OCI-LY1 (cell line): ENCODE data around the gene NEK6.

Source experiments
- H2AFZ ChIP-seq: fragments of 200-600 bp; sonication (generic), shearing (Covaris generic); 2 replicates; pipeline ENCODE4 v1.6.0; 2014; ENCODE audit warnings: antibody characterized with exemption, mild to moderate bottlenecking, low read length
- H3F3A ChIP-seq: fragments of 200-600 bp; sonication (generic), shearing (Covaris generic); 2 replicates; pipeline ENCODE4 v1.6.0; 2014; ENCODE audit warnings: mild to moderate bottlenecking, antibody characterized with exemption, low read length, moderate library complexity; ENCODE audit not compliant: insufficient read depth
- H3K27ac ChIP-seq: fragments of 200-600 bp; sonication (generic); 2 replicates; pipeline ENCODE4 v1.5.1; 2014; ENCODE audit warnings: low read length, mixed run types, mild to moderate bottlenecking, low read depth; ENCODE audit not compliant: poor library complexity, severe bottlenecking
- H3K27me3 ChIP-seq: fragments of 200-600 bp; sonication (generic); 2 replicates; pipeline ENCODE4 v1.6.0; 2014; ENCODE audit warnings: antibody characterized with exemption, mild to moderate bottlenecking, low read length, moderate library complexity; ENCODE audit not compliant: insufficient read depth
- H3K36me3 ChIP-seq: fragments of 200-600 bp; sonication (generic); 2 replicates; pipeline ENCODE4 v1.6.1; 2014; ENCODE audit warnings: mild to moderate bottlenecking, antibody characterized with exemption, low read length, moderate library complexity, mixed read lengths; ENCODE audit not compliant: insufficient read depth
- H3K4me1 ChIP-seq: fragments of 200-600 bp; sonication (generic); 2 replicates; pipeline ENCODE4 v1.5.1; 2014; ENCODE audit warnings: mild to moderate bottlenecking, low read length, moderate library complexity; ENCODE audit not compliant: insufficient read depth, severe bottlenecking
- H3K4me2 ChIP-seq: fragments of 200-600 bp; sonication (generic), shearing (Covaris generic); 2 replicates; pipeline ENCODE4 v1.6.1; 2014; ENCODE audit warnings: low read length
- H3K4me3 ChIP-seq: fragments of 200-600 bp; sonication (generic); 2 replicates; pipeline ENCODE4 v1.5.1; 2014; ENCODE audit warnings: low read length, low read depth, mild to moderate bottlenecking, mixed read lengths; ENCODE audit not compliant: poor library complexity, severe bottlenecking
- H3K79me2 ChIP-seq: fragments of 200-600 bp; shearing (Covaris generic); 2 replicates; pipeline ENCODE4 v1.6.1; 2016; ENCODE audit warnings: mixed run types, low read length, mixed read lengths; ENCODE audit not compliant: insufficient read depth
- H3K9ac ChIP-seq: fragments of 200-600 bp; sonication (generic), shearing (Covaris generic); 2 replicates; pipeline ENCODE4 v1.6.1; 2014; ENCODE audit warnings: mild to moderate bottlenecking, low read length, mixed read lengths
- H3K9me2 ChIP-seq: fragments of 200-600 bp; sonication (generic), shearing (Covaris generic); 2 replicates; pipeline ENCODE4 v1.6.1; 2014; ENCODE audit warnings: low read depth, mild to moderate bottlenecking, low read length, mixed read lengths
- H3K9me3 ChIP-seq: fragments of 200-600 bp; shearing (Covaris generic); 2 replicates; pipeline ENCODE4 v1.6.1; 2014; ENCODE audit warnings: low read length, mixed read lengths
- H4K20me1 ChIP-seq: fragments of 200-600 bp; sonication (generic), shearing (Covaris generic); 2 replicates; pipeline ENCODE4 v1.6.0; 2016; ENCODE audit warnings: mild to moderate bottlenecking, low read length; ENCODE audit not compliant: insufficient read depth
- EZH2 ChIP-seq: fragments of 200-600 bp; sonication (generic), shearing (Covaris generic); IDR thresholded peaks from 2 replicates; pipeline ENCODE4 v1.8.0; 2017; ENCODE audit warnings: borderline replicate concordance, mixed run types, mild to moderate bottlenecking, antibody characterized with exemption, low read length, moderate library complexity, mixed read lengths
- TF ChIP-seq, protein P1 (sequence below): fragments of 200-600 bp; sonication (generic), shearing (Covaris generic); IDR thresholded peaks from 2 replicates; pipeline ENCODE4 v1.5.1; 2017; ENCODE audit warnings: mild to moderate bottlenecking, antibody characterized with exemption, low read length, moderate library complexity, mixed read lengths

The NEK6 gene

DNA sequence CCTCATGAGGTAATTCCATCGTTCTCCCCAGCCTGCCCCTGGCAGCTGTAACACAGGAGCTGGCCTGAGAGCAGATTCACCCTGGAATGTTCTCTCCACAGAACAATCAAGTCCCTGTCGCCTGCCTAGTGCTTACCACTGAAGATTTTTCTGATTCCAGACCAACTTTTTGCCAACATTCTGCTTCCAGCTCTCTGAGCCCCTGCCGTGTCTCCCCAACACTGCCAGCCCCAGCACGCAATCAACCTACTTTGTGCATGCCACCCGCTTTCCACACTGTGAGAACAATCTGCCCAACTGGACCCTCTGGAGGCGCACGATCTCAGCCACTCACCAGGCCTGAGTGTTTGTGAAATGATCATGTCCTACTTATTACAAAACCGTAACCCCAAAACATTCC lies 94.9 kb downstream of the NEK6 start:
- TF ChIP-seq EZH2, result no peak
- TF ChIP-seq, protein P1, sequence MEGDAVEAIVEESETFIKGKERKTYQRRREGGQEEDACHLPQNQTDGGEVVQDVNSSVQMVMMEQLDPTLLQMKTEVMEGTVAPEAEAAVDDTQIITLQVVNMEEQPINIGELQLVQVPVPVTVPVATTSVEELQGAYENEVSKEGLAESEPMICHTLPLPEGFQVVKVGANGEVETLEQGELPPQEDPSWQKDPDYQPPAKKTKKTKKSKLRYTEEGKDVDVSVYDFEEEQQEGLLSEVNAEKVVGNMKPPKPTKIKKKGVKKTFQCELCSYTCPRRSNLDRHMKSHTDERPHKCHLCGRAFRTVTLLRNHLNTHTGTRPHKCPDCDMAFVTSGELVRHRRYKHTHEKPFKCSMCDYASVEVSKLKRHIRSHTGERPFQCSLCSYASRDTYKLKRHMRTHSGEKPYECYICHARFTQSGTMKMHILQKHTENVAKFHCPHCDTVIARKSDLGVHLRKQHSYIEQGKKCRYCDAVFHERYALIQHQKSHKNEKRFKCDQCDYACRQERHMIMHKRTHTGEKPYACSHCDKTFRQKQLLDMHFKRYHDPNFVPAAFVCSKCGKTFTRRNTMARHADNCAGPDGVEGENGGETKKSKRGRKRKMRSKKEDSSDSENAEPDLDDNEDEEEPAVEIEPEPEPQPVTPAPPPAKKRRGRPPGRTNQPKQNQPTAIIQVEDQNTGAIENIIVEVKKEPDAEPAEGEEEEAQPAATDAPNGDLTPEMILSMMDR, result no peak
- Histone ChIP-seq H3K4me2 (no peak overlapping the region), H3K27me3 (no peaks in the 10 kb centered on the region), H3K9me3 (no peaks in the 10 kb centered on the region), H3K27ac (no peak overlapping the region), H3F3A (no peaks in the 10 kb centered on the region), H3K4me3 (no peak overlapping the region), H4K20me1 (no peaks in the 10 kb centered on the region), H3K9ac (no peak overlapping the region), H3K4me1 (no peaks in the 10 kb centered on the region), H2AFZ (no peak overlapping the region), H3K9me2 (no peaks in the 10 kb centered on the region), H3K79me2 (no peaks in the 10 kb centered on the region), H3K36me3 (peaks cover 46% of the 10 kb centered on the region)

DNA sequence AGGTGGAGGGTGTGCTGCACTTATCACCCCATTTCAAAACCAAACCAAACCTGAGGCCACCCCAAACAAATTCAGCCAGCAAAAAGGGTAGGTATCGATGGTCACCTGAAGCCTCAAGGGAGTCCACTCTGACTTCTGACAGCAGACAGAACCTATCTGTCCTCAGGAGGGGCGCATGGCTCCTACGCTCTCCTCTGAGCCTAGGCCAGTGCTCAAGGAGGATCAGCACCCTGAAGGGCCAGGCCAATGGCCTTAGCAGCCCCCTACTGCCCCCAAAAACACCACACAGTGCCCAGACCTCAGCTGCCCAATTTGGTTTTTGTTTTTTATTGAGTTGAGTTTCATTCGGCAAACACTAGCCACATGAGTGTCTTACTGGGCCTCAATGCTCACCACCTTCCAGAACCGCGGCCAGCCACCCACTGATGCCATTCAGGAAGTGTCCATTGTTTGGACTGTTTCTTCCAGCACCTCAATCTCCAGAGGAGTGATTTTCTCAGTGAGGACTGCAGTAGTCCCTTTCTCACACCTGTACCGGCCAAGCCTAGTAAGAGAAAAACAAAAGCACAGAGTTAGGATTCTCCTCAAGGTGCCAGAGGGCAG lies 95.5 kb downstream of the NEK6 start:
- no peak overlapping the region for H3K9ac ChIP-seq
- H3K27me3 ChIP-seq, result no peaks in the 10 kb centered on the region
- H4K20me1 ChIP-seq, result no peaks in the 10 kb centered on the region
- no peak overlapping the region for H2AFZ ChIP-seq
- H3K4me2 ChIP-seq, result no peak overlapping the region
- no peaks in the 10 kb centered on the region for H3F3A ChIP-seq
- H3K36me3 ChIP-seq, result peaks cover 46% of the 10 kb centered on the region
- TF ChIP-seq, protein P1, result no peak
- TF ChIP-seq EZH2, result no peak
- H3K4me3 ChIP-seq, result no peak overlapping the region
- H3K27ac ChIP-seq, result no peak overlapping the region
- no peaks in the 10 kb centered on the region for H3K79me2 ChIP-seq
- no peaks in the 10 kb centered on the region for H3K9me3 ChIP-seq
- H3K9me2 ChIP-seq, result no peaks in the 10 kb centered on the region
- H3K4me1 ChIP-seq, result no peaks in the 10 kb centered on the region

GRCh38 chr9:124353811-124354274 lies 96.1 kb downstream of the NEK6 start:
- no peaks in the 10 kb centered on the region for H4K20me1 ChIP-seq
- H3F3A ChIP-seq, result no peaks in the 10 kb centered on the region
- no peak for TF ChIP-seq EZH2
- TF ChIP-seq, protein P1, result no peak
- H3K4me1 ChIP-seq, result no peaks in the 10 kb centered on the region
- no peaks in the 10 kb centered on the region for H3K9me2 ChIP-seq
- H3K4me3 ChIP-seq, result no peak overlapping the region
- no peak overlapping the region for H3K4me2 ChIP-seq
- no peak overlapping the region for H3K27ac ChIP-seq
- no peak overlapping the region for H3K9ac ChIP-seq
- no peaks in the 10 kb centered on the region for H3K79me2 ChIP-seq
- H2AFZ ChIP-seq, result no peak overlapping the region
- no peaks in the 10 kb centered on the region for H3K9me3 ChIP-seq
- H3K36me3 ChIP-seq, result peaks cover 46% of the 10 kb centered on the region
- H3K27me3 ChIP-seq, result no peaks in the 10 kb centered on the region
